GM12891 (cell line): ENCODE measurements around the gene NGF.

Source experiments
- POLR2A ChIP-seq: IDR thresholded peaks from 2 replicates; pipeline ENCODE4 v1.6.1; 2011; ENCODE audit warnings: low read depth, low read length, control low read depth
- POLR2AphosphoS5 ChIP-seq: IDR thresholded peaks from 2 replicates; pipeline ENCODE4 v1.6.1; 2011; ENCODE audit warnings: low read depth, low read length, control low read depth

GRCh38 chr1:115282807-115283208, 55.2 kb downstream of the NGF start:
- TF ChIP-seq POLR2A: no peak
- TF ChIP-seq POLR2AphosphoS5: no peak
